WI38 (cell line): ENCODE results near the gene ARHGAP26.

ENCODE experiments used
- H3K4me3 ChIP-seq: 2 replicates; pipeline ENCODE4 v1.5.1; 2011; ENCODE audit warnings: low read depth, mild to moderate bottlenecking, control low read depth, low read length
- CTCF ChIP-seq: IDR thresholded peaks from 2 replicates; pipeline ENCODE4 v1.5.1; 2012; ENCODE audit warnings: low read depth, mild to moderate bottlenecking, control low read depth, low read length

The ARHGAP26 gene

GRCh38 chr5:142815469-142815868, 45.3 kb downstream of the ARHGAP26 start:
- no peak for TF ChIP-seq CTCF
- no peak overlapping the region for H3K4me3 ChIP-seq

- TF ChIP-seq CTCF: no peak
- H3K4me3 ChIP-seq: no peak overlapping the region
These were observed 46.6 kb downstream of the ARHGAP26 start for GRCh38 chr5:142816531-142817430.

- TF ChIP-seq CTCF: no peak
- H3K4me3 ChIP-seq: no peak overlapping the region
These were observed 47.8 kb downstream of the ARHGAP26 start for GRCh38 chr5:142817949-142818431.

GRCh38 chr5:142819292-142819691, 49.1 kb downstream of the ARHGAP26 start:
- no peak overlapping the region for H3K4me3 ChIP-seq
- TF ChIP-seq CTCF: no peak

GRCh38 chr5:142819825-142820224, 49.6 kb downstream of the ARHGAP26 start:
- no peak overlapping the region for H3K4me3 ChIP-seq
- no peak for TF ChIP-seq CTCF

- TF ChIP-seq CTCF: no peak
- no peak overlapping the region for H3K4me3 ChIP-seq
These were observed 50.3 kb downstream of the ARHGAP26 start for GRCh38 chr5:142820447-142820846.

- H3K4me3 ChIP-seq: no peak overlapping the region
- TF ChIP-seq CTCF: no peak
These were observed 51.0 kb downstream of the ARHGAP26 start for GRCh38 chr5:142821034-142821732.
